LoVo (cell line): Measurements from ENCODE around the gene HSBP1L1.
"Not testable (repeated sequence)": the region's sequence is repeated elsewhere in the genome, so short reads cannot be mapped to it uniquely, and the experiment has no call there.

Experiments
- DNase-seq: peaks from one replicate; pipeline ENCODE4 v3.0.0-alpha.2; 2016; ENCODE audit warnings: low spot score

The HSBP1L1 gene

GRCh38 chr18:79987566-79987965 lies 23.1 kb downstream of the HSBP1L1 start:
- DNase-seq: peak; percentile 9

- DNase-seq: peak; percentile 49
Measured at GRCh38 chr18:79988071-79988450, 23.6 kb downstream of the HSBP1L1 start.

GRCh38 chr18:79988451-79989194 lies 24.2 kb downstream of the HSBP1L1 start, which contains the start of gene TXNL4A:
Gene TXNL4A, minus strand, starts transcription at chr18:79988563. Its CDS starts 171 bp downstream, at chr18:79988392.
- DNase-seq: peak; percentile 85

GRCh38 chr18:79989195-79989497 lies 24.7 kb downstream of the HSBP1L1 start:
- DNase-seq: no peak

- DNase-seq: no peak
Measured at GRCh38 chr18:79991494-79991893, 27.1 kb downstream of the HSBP1L1 start.

GRCh38 chr18:79999701-80000100 lies 35.3 kb downstream of the HSBP1L1 start:
- not testable (repeated sequence) for DNase-seq

- DNase-seq: no peak
Measured at GRCh38 chr18:80000877-80001276, 36.4 kb downstream of the HSBP1L1 start.

- DNase-seq: no peak
Measured at GRCh38 chr18:80002468-80002867, 38.0 kb downstream of the HSBP1L1 start.

- DNase-seq: no peak
Measured at GRCh38 chr18:80004600-80005342, 40.3 kb downstream of the HSBP1L1 start.

- DNase-seq: no peak
Measured at GRCh38 chr18:80006724-80007123, 42.3 kb downstream of the HSBP1L1 start.

GRCh38 chr18:80009661-80010550 lies 45.5 kb downstream of the HSBP1L1 start:
- peak; percentile 68 for DNase-seq

- no peak for DNase-seq
Measured at GRCh38 chr18:80010551-80010906, 46.1 kb downstream of the HSBP1L1 start.

- DNase-seq: not testable (repeated sequence)
Measured at GRCh38 chr18:80011496-80012137, 47.2 kb downstream of the HSBP1L1 start.

- no peak for DNase-seq
Measured at GRCh38 chr18:80012714-80013113, 48.3 kb downstream of the HSBP1L1 start.
